ENCODE measurements around the gene LETM1. TPM values are rescaled to one million over a fixed set of nuclear protein-coding genes. Genes with fewer than 3 reads are reported as not detected.

The LETM1 gene
- total and polyA plus RNA-seq, 2 of the 13 experiments (the other 11 are each of a cell fraction or from before 2014, with no cell fraction given): 9.7 to 41.6 TPM

DNA sequence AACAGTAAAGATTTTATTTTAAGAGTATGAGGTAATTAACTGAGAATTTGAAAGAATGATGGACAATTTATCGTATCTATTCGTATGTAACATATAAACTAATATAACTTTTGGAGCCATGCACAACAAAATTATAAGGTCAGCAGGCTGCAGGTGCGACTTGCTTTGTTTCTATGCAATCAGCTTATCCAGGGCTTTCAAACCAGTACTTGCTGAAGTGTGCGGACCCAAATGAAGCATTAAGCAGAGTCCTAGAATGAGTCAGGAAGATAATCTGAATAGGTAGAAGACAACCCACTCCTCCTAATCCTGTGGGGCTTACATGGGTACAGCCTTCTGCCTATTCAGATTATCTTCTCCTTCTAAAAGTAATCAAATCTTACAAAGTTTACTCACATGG, 17.3 kb upstream of the LETM1 start:
- 82% methylated on average over 4 of the region's 4 CpGs for WGBS (ENCODE audit: low lambda C conversion rate)
- ChIA-PET POLR2A (interaction anchor here (1.3 to 2.0 kb wide), 3 partner anchors 9 to 29 kb away, joined by 3 to 6 read pairs (median 4); no protein-coding TSS in a partner anchor), CTCF (ENCODE audit: low intra/inter-chr PET ratio, low total read pairs) (no interaction called here)

DNA sequence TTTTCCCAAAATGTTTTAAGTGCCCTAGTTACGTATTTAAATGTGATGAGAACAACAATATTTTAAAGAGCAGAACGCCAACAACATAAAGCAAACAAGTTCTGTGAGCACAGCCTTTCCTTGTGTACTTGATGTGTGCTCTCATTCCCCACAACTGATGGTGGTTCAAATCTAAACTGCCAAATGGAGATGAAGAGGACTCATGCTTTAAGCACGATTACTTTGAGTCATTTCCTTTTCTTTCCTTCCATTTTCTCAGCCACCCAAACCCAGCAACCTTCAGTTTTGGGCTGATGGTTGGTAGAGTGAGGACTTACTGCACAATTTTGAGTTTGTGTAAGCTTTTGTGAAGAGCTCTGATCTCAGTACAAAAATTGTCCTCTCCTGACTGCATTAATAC, 16.9 kb upstream of the LETM1 start:
- Histone ChIP-seq H4K20me1 (ENCODE audit: insufficient read depth, low read length) (peaks cover 18% of the 10 kb centered on the region), H3K36me3 (replicated peaks in 1 of 2; ENCODE audit: control insufficient read depth in 1 of 2, insufficient read depth in 2 of 2, low read length in 2 of 2) (no peaks in the 10 kb centered on the region), H3K9me3 (ENCODE audit: low read length) (no peaks in the 10 kb centered on the region), H3K27ac (ENCODE audit: extremely low read length, insufficient read depth, low read length) (peak overlapping the region; percentile 80), H3K4me1 (ENCODE audit: insufficient read depth, low read length) (peaks cover 75% of the 10 kb centered on the region), H3K9ac (ENCODE audit: insufficient read depth, low read depth, low read length) (peak overlapping the region; percentile 92), H3K79me2 (ENCODE audit: insufficient read depth, low read length) (peaks cover 57% of the 10 kb centered on the region), H3K4me3 (replicated peaks in 1 of 3; ENCODE audit: insufficient read depth in 1 of 3, low read depth in 2 of 3, low read length in 3 of 3) (peak overlapping the region; percentile 77 to 94 (median 92); a peak in 5 of 6 replicates), H2AFZ (ENCODE audit: low read length) (no peak overlapping the region), H3K4me2 (ENCODE audit: low read depth, low read length) (peak overlapping the region; percentile 67), H3K27me3 (ENCODE audit: control insufficient read depth in 1 of 2, insufficient read depth in 2 of 2, low read length in 2 of 2) (no peaks in the 10 kb centered on the region)
- TSS peak; percentile 57 for BruUV-seq (replicated peaks)
- intact Hi-C loops (cut with micrococcal nuclease; ENCODE audit: unreplicated experiment): loop anchor here (2.0 kb wide), 1 partner anchor 14 kb away; no protein-coding TSS in a partner anchor
- in situ Hi-C loops (cut with HindIII; ENCODE audit: extremely low pct_ligation_motif_present, low pct_unique_long_range_greater_than_20kb): no loop called here
- ATAC-seq (no peak), DNase-seq (ENCODE audit: low spot score) (no peak), FAIRE-seq (peak; percentile 36)
- WGBS (ENCODE audit: low lambda C conversion rate): 29% methylated on average over 3 of the region's 3 CpGs
- POLR2A ChIA-PET: interaction anchor here (1.3 to 2.0 kb wide), 3 partner anchors 9 to 29 kb away, joined by 3 to 6 read pairs (median 4); no protein-coding TSS in a partner anchor
- CTCF ChIA-PET (ENCODE audit: low intra/inter-chr PET ratio, low total read pairs): no interaction called here
- TF ChIP-seq ZNF75D (CRISPR knock-in tag; IDR thresholded peaks at IDR 0.05; ENCODE audit: borderline replicate concordance) (no peak), ZNF776 (CRISPR knock-in tag; IDR thresholded peaks at IDR 0.05) (no peak), ZNF230 (CRISPR knock-in tag; IDR thresholded peaks at IDR 0.05) (no peak), ZNF431 (CRISPR knock-in tag; IDR thresholded peaks at IDR 0.05; ENCODE audit: borderline replicate concordance, low read depth) (no peak), SAFB2 (CRISPR knock-in tag; IDR thresholded peaks at IDR 0.05; ENCODE audit: borderline replicate concordance, low read depth) (no peak), ATRX (CRISPR knock-in tag; IDR thresholded peaks at IDR 0.05; ENCODE audit: borderline replicate concordance) (no peak), ZNF256 (CRISPR knock-in tag; conservative IDR thresholded peaks at IDR 0.05) (no peak), ZSCAN29 (CRISPR knock-in tag; conservative IDR thresholded peaks at IDR 0.05) (no peak), ZNF713 (CRISPR knock-in tag; IDR thresholded peaks at IDR 0.05) (no peak)
- TF ChIP-seq, protein P1, sequence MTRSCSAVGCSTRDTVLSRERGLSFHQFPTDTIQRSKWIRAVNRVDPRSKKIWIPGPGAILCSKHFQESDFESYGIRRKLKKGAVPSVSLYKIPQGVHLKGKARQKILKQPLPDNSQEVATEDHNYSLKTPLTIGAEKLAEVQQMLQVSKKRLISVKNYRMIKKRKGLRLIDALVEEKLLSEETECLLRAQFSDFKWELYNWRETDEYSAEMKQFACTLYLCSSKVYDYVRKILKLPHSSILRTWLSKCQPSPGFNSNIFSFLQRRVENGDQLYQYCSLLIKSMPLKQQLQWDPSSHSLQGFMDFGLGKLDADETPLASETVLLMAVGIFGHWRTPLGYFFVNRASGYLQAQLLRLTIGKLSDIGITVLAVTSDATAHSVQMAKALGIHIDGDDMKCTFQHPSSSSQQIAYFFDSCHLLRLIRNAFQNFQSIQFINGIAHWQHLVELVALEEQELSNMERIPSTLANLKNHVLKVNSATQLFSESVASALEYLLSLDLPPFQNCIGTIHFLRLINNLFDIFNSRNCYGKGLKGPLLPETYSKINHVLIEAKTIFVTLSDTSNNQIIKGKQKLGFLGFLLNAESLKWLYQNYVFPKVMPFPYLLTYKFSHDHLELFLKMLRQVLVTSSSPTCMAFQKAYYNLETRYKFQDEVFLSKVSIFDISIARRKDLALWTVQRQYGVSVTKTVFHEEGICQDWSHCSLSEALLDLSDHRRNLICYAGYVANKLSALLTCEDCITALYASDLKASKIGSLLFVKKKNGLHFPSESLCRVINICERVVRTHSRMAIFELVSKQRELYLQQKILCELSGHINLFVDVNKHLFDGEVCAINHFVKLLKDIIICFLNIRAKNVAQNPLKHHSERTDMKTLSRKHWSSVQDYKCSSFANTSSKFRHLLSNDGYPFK (CRISPR knock-in tag; IDR thresholded peaks at IDR 0.05; ENCODE audit: borderline replicate concordance): no peak
- TF ChIP-seq, protein P2, sequence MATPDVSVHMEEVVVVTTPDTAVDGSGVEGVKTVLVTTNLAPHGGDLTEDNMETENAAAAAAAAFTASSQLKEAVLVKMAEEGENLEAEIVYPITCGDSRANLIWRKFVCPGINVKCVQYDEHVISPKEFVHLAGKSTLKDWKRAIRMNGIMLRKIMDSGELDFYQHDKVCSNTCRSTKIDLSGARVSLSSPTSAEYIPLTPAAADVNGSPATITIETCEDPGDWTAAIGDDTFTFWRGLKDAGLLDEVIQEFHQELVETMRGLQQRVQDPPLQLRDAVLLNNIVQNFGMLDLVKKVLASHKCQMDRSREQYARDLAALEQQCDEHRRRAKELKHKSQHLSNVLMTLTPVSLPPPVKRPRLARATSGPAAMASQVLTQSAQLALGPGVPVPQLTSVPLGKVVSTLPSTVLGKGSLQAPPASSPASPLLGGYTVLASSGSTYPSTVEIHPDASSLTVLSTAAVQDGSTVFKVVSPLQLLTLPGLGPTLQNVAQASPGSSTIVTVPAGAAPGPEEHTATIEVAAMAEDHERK (CRISPR knock-in tag; IDR thresholded peaks at IDR 0.05; ENCODE audit: low read depth): no peak
- TF ChIP-seq, protein P3, sequence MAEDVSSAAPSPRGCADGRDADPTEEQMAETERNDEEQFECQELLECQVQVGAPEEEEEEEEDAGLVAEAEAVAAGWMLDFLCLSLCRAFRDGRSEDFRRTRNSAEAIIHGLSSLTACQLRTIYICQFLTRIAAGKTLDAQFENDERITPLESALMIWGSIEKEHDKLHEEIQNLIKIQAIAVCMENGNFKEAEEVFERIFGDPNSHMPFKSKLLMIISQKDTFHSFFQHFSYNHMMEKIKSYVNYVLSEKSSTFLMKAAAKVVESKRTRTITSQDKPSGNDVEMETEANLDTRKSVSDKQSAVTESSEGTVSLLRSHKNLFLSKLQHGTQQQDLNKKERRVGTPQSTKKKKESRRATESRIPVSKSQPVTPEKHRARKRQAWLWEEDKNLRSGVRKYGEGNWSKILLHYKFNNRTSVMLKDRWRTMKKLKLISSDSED (CRISPR knock-in tag; IDR thresholded peaks at IDR 0.05): no peak

More for the DNA sequence above, 17.3 kb upstream of the LETM1 start:
- Histone ChIP-seq H3K27me3 (ENCODE audit: control insufficient read depth in 1 of 2, insufficient read depth in 2 of 2, low read length in 2 of 2) (no peaks in the 10 kb centered on the region), H3K36me3 (replicated peaks in 1 of 2; ENCODE audit: control insufficient read depth in 1 of 2, insufficient read depth in 2 of 2, low read length in 2 of 2) (no peaks in the 10 kb centered on the region), H3K9me3 (ENCODE audit: low read length) (no peaks in the 10 kb centered on the region), H3K4me1 (ENCODE audit: insufficient read depth, low read length) (peaks cover 72% of the 10 kb centered on the region), H2AFZ (ENCODE audit: low read length) (no peak overlapping the region), H3K9ac (ENCODE audit: insufficient read depth, low read depth, low read length) (peak overlapping the region; percentile 92), H4K20me1 (ENCODE audit: insufficient read depth, low read length) (peaks cover 18% of the 10 kb centered on the region), H3K27ac (ENCODE audit: extremely low read length, insufficient read depth, low read length) (peak overlapping the region; percentile 80), H3K4me3 (replicated peaks in 1 of 3; ENCODE audit: insufficient read depth in 1 of 3, low read depth in 2 of 3, low read length in 3 of 3) (peak overlapping the region; percentile 4 to 94 (median 92); a peak in 3 of 6 replicates), H3K79me2 (ENCODE audit: insufficient read depth, low read length) (peaks cover 60% of the 10 kb centered on the region), H3K4me2 (ENCODE audit: low read depth, low read length) (peak overlapping the region; percentile 67)
- FAIRE-seq (no peak), ATAC-seq (no peak), DNase-seq (ENCODE audit: low spot score) (no peak)
- intact Hi-C loops (cut with micrococcal nuclease; ENCODE audit: unreplicated experiment): loop anchor here (2.0 kb wide), 1 partner anchor 14 kb away; no protein-coding TSS in a partner anchor
- in situ Hi-C loops (cut with HindIII; ENCODE audit: extremely low pct_ligation_motif_present, low pct_unique_long_range_greater_than_20kb): no loop called here
- TF ChIP-seq TBL1XR1 (IDR thresholded peaks at IDR 0.05; ENCODE audit: borderline replicate concordance, low read length, partially characterized antibody): no peak
- BruUV-seq (replicated peaks): no TSS peak
